GM12878 (cell line): ENCODE data around the gene RPRD1A. TPM values are rescaled to one million over a fixed set of nuclear protein-coding genes. Genes with fewer than 3 reads are reported as not detected.

Source experiments
- ATAC-seq: fragments of 200-7000 bp; cut with Tn5 transposase; 3 replicates; pipeline ENCODE4 v1.9.1; 2020; ENCODE audit warnings: mild to moderate bottlenecking, moderate library complexity
- BruUV-seq: library from RNA; stranded (reverse); fragments of 400-500 nt; replicated peaks from 2 replicates; lab custom pipeline; 2021; lab: Mats Ljungman, UMichigan
- CTCF ChIA-PET: fragments of 300-600 bp; sonication (Branson Sonifier 250); formaldehyde crosslinking; extraction: SDS; loops from one replicate; lab custom pipeline; 2021; ENCODE audit warnings: inconsistent platforms; lab: Yijun Ruan, JAX
- POLR2A ChIA-PET: fragments of 350-600 bp; formaldehyde crosslinking; extraction: SDS; loops from one replicate; lab custom pipeline; 2021; ENCODE audit warnings: inconsistent platforms; lab: Charles Lee
- RAD21 ChIA-PET: fragments of 300-600 bp; sonication (Branson Sonifier 250); formaldehyde crosslinking; loops from one replicate; lab custom pipeline; 2023; ENCODE audit warnings: antibody characterized with exemption; ENCODE audit not compliant: unreplicated experiment; lab: Charles Lee
- SMC1A ChIA-PET: fragments of 300-600 bp; sonication (Branson Sonifier 250); formaldehyde crosslinking; loops from one replicate; lab custom pipeline; 2023; ENCODE audit not compliant: unreplicated experiment, uncharacterized antibody; lab: Charles Lee
- DNase-seq: peaks from one replicate; pipeline ENCODE4 v3.0.0-alpha.2; 2011; ENCODE audit warnings: low read depth, low spot score
- FAIRE-seq: peaks from 3 replicates; lab custom pipeline; 2011; peaks lifted over from hg19 to GRCh38; lab: Jason Lieb, UNC
- H2AFZ ChIP-seq: 2 replicates; pipeline ENCODE4 v1.6.0; 2011; ENCODE audit warnings: low read depth, low read length, control low read depth; ENCODE audit not compliant: control insufficient read depth
- H3K27ac ChIP-seq: 2 replicates; pipeline ENCODE4 v1.5.1; 2011; ENCODE audit warnings: control low read depth; ENCODE audit not compliant: control insufficient read depth, insufficient read depth
- H3K27me3 ChIP-seq, 2 experiments: replicated peaks in 1 of 2; 2 replicates each; pipeline versions ENCODE4 v1.6.0 to v1.6.1; 2011; ENCODE audit warnings: low read length in 1 of 2; ENCODE audit not compliant: control insufficient read depth in 2 of 2, insufficient read depth in 2 of 2
- H3K36me3 ChIP-seq, 2 experiments: 2 replicates each; pipeline ENCODE4 v1.5.1; 2011; ENCODE audit warnings: low read length in 1 of 2; ENCODE audit not compliant: control insufficient read depth in 2 of 2, insufficient read depth in 2 of 2
- H3K4me1 ChIP-seq: 2 replicates; pipeline ENCODE4 v1.6.1; 2011; ENCODE audit warnings: mild to moderate bottlenecking, low read length, moderate library complexity, mixed read lengths; ENCODE audit not compliant: control insufficient read depth, insufficient read depth
- H3K4me2 ChIP-seq: 2 replicates; pipeline ENCODE4 v1.6.0; 2011; ENCODE audit warnings: control low read depth; ENCODE audit not compliant: control insufficient read depth, insufficient read depth
- H3K4me3 ChIP-seq: fragments of 200-600 bp; sonication (generic); 2 replicates; pipeline ENCODE4 v1.5.1; 2016
- H3K79me2 ChIP-seq: 2 replicates; pipeline ENCODE4 v1.6.0; 2011; ENCODE audit warnings: low read length; ENCODE audit not compliant: control insufficient read depth, insufficient read depth
- H3K9ac ChIP-seq: 2 replicates; pipeline ENCODE4 v1.8.0; 2011; ENCODE audit warnings: low read length, control low read depth, mixed read lengths; ENCODE audit not compliant: control insufficient read depth, insufficient read depth
- H3K9me3 ChIP-seq: replicated peaks from 3 replicates; pipeline ENCODE4 v1.5.1; 2011; ENCODE audit warnings: mild to moderate bottlenecking, low read length; ENCODE audit not compliant: control insufficient read depth, insufficient read depth
- H4K20me1 ChIP-seq: 2 replicates; pipeline ENCODE4 v1.6.0; 2011; ENCODE audit not compliant: control insufficient read depth, insufficient read depth
- DPF2 ChIP-seq: fragments of 450-650 bp; IDR thresholded peaks from 2 replicates; pipeline ENCODE4 v1.6.1; 2017; ENCODE audit warnings: mild to moderate bottlenecking
- PRDM15 ChIP-seq: fragments of 450-650 bp; formaldehyde crosslinking; IDR thresholded peaks from 2 replicates; pipeline ENCODE4 v1.4.0; 2020; ENCODE audit warnings: mild to moderate bottlenecking, moderate library complexity
- SUZ12 ChIP-seq: fragments of 200-600 bp; sonication (generic); IDR thresholded peaks from one replicate; pipeline ENCODE4 v1.6.1; 2018; ENCODE audit warnings: antibody characterized with exemption, mild to moderate bottlenecking; ENCODE audit not compliant: unreplicated experiment
- USF2 ChIP-seq: IDR thresholded peaks from 2 replicates; pipeline ENCODE4 v1.6.1; 2011; ENCODE audit warnings: low read depth, low read length, improper control_type of control experiment, borderline replicate concordance
- ZNF592 ChIP-seq: fragments of 450-650 bp; IDR thresholded peaks from 2 replicates; pipeline ENCODE4 v1.6.1; 2017; ENCODE audit warnings: mild to moderate bottlenecking, moderate library complexity
- WGBS: methylation state at CpG from one replicate; pipeline ENCODE4 v1.1.6; 2016; ENCODE audit warnings: low lambda C conversion rate; ENCODE audit not compliant: insufficient replicate concordance, insufficient coverage; ENCODE audit errors: missing lambda C conversion rate; 5-methylcytosine and 5-hydroxymethylcytosine counted together
- in situ Hi-C: fragments of 300-500 bp; cut with MboI; formaldehyde crosslinking; loops from 9 replicates; pipeline ENCODE4 v1.14.3; 2018; ENCODE audit warnings: mixed read lengths
- intact Hi-C: fragments of 100-400 bp; cut with micrococcal nuclease; formaldehyde crosslinking; loops from one replicate; pipeline ENCODE4 v1.14.2; 2022; ENCODE audit not compliant: unreplicated experiment
- polyA plus RNA-seq, 11 experiments: library from polyadenylated mRNA; depleted of rRNA in 4 of 11; unstranded in 6 of 11; stranded (reverse) in 5 of 11; fragments of >200 nt; fragmentation: Nextera tagmentation in 4 of 11; fragmentation: Illumina TruSeq in 1 of 11; extraction: Ambion mirVana in 4 of 11; extraction: Trizol in 1 of 11; gene quantifications; 1 replicate in 1 of 11; 2 replicates in 10 of 11; pipeline versions ENCODE4 v1.2.1 to v1.2.3, GENCODE V29; 2011 to 2016; ENCODE audit warnings: inconsistent platforms in 2 of 11, missing spikeins in 2 of 11, low read depth in 1 of 11
- total RNA-seq, 4 experiments: library from RNA; depleted of rRNA in 3 of 4; stranded (reverse); fragments of >200 nt in 3 of 4; fragmentation: Illumina TruSeq in 1 of 4; extraction: Trizol in 1 of 4; gene quantifications; 2 replicates each; pipeline versions ENCODE4 v1.2.1 to v1.2.3, GENCODE V29; 2013 to 2021
- TF ChIP-seq, protein P1 (sequence below): IDR thresholded peaks from 2 replicates; pipeline ENCODE4 v1.6.1; 2012; ENCODE audit warnings: improper control_type of control experiment, low read depth, low read length; ENCODE audit not compliant: insufficient replicate concordance

RPRD1A gene
- total and polyA plus RNA-seq, 10 of the 15 experiments (the other 5 are each of a cell fraction or from before 2014, with no cell fraction given): 16.2 to 66.2 (median 36.2) TPM

GRCh38 chr18:35969676-35970075 lies 97.7 kb downstream of the RPRD1A start (continued):
- TF ChIP-seq USF2: no peak

DNA sequence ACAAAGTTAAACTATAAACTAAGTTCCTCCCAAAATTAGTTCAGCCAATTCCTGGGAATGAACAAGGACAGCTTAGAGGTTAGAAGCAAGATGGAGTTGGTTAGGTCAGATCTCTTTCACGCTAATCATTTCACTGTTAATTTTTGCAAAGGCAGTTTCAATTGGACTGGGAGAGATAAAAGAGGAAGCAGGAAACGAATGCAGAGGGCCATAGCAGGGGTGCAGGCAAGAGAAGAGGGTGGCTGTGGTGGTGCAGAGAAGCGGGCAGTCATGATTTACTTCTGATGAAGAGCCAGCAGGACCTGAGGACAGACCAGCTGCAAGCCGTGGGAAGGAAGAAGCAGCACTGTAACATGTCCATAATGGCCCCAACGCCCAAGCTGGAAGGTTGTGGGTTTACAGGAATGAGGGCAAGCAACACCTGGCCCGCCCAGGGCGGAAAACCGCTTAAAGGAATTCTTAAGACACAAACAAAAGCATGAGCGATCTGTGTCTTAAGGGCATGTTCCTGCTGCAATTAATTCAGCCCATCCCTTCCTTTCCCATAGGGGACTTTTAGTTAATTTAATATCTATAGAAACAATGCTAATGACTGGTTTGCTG lies 99.0 kb downstream of the RPRD1A start:
- BruUV-seq: no TSS peak
- in situ Hi-C loops: no loop called here
- H4K20me1 ChIP-seq: no peaks in the 10 kb centered on the region
- intact Hi-C loops: no loop called here
- H3K27ac ChIP-seq: no peak overlapping the region
- peak overlapping the region; percentile 10; the same call in 1 of the 2 replicates for H3K4me2 ChIP-seq
- peaks cover 11% of the 10 kb centered on the region; the same call in 1 of the 2 replicates for H3K4me1 ChIP-seq
- ChIA-PET RAD21 (no interaction called here), CTCF (interaction anchor here (0.9 kb wide), 1 partner anchor 18 kb away, joined by 3 read pairs; no protein-coding TSS in a partner anchor), SMC1A (interaction anchor here (0.7 to 1.6 kb wide), 4 partner anchors 13 to 212 kb away, joined by 3 to 4 read pairs (median 4); no protein-coding TSS in a partner anchor), POLR2A (no interaction called here)
- H3K27me3 ChIP-seq: no peaks in the 10 kb centered on the region
- FAIRE-seq (no peak), DNase-seq (no peak), ATAC-seq (no peak)
- H3K9ac ChIP-seq: no peak overlapping the region
- 76% methylated on average over 9 of the region's 9 CpGs for WGBS
- H3K36me3 ChIP-seq: no peaks in the 10 kb centered on the region
- no peaks in the 10 kb centered on the region for H3K9me3 ChIP-seq
- H2AFZ ChIP-seq: peak overlapping the region; percentile 70
- H3K4me3 ChIP-seq: no peak overlapping the region
- peaks cover 14% of the 10 kb centered on the region for H3K79me2 ChIP-seq
- TF ChIP-seq ZNF592 (peak; percentile 86; the same call in 1 of the 2 replicates), DPF2 (no peak), SUZ12 (no peak), PRDM15 (CRISPR knock-in tag) (no peak)
- TF ChIP-seq, protein P1, sequence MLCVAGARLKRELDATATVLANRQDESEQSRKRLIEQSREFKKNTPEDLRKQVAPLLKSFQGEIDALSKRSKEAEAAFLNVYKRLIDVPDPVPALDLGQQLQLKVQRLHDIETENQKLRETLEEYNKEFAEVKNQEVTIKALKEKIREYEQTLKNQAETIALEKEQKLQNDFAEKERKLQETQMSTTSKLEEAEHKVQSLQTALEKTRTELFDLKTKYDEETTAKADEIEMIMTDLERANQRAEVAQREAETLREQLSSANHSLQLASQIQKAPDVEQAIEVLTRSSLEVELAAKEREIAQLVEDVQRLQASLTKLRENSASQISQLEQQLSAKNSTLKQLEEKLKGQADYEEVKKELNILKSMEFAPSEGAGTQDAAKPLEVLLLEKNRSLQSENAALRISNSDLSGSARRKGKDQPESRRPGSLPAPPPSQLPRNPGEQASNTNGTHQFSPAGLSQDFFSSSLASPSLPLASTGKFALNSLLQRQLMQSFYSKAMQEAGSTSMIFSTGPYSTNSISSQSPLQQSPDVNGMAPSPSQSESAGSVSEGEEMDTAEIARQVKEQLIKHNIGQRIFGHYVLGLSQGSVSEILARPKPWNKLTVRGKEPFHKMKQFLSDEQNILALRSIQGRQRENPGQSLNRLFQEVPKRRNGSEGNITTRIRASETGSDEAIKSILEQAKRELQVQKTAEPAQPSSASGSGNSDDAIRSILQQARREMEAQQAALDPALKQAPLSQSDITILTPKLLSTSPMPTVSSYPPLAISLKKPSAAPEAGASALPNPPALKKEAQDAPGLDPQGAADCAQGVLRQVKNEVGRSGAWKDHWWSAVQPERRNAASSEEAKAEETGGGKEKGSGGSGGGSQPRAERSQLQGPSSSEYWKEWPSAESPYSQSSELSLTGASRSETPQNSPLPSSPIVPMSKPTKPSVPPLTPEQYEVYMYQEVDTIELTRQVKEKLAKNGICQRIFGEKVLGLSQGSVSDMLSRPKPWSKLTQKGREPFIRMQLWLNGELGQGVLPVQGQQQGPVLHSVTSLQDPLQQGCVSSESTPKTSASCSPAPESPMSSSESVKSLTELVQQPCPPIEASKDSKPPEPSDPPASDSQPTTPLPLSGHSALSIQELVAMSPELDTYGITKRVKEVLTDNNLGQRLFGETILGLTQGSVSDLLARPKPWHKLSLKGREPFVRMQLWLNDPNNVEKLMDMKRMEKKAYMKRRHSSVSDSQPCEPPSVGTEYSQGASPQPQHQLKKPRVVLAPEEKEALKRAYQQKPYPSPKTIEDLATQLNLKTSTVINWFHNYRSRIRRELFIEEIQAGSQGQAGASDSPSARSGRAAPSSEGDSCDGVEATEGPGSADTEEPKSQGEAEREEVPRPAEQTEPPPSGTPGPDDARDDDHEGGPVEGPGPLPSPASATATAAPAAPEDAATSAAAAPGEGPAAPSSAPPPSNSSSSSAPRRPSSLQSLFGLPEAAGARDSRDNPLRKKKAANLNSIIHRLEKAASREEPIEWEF: no peak
